H9 (cell line): Measurements from ENCODE around the gene EVC. TPM values are rescaled to one million over a fixed set of nuclear protein-coding genes. Genes with fewer than 3 reads are reported as not detected.

Experiments used
- DNase-seq: peaks from one replicate; pipeline ENCODE4 v3.0.0-alpha.2; 2017
- H2AFZ ChIP-seq: one replicate; pipeline ENCODE4 v1.6.1; 2013; ENCODE audit warnings: mild to moderate bottlenecking, low read length, control low read depth, moderate library complexity
- H2AK5ac ChIP-seq: 2 replicates; pipeline ENCODE4 v1.6.1; 2013; ENCODE audit warnings: low read length, control low read depth, mixed read lengths; ENCODE audit not compliant: insufficient read length
- H2BK120ac ChIP-seq: one replicate; pipeline ENCODE4 v1.6.1; 2013; ENCODE audit warnings: low read depth, mild to moderate bottlenecking, low read length, control low read depth, inconsistent platforms; ENCODE audit not compliant: poor library complexity, severe bottlenecking
- H2BK12ac ChIP-seq: 2 replicates; pipeline ENCODE4 v1.6.1; 2013; ENCODE audit warnings: low read length, control low read depth, mixed read lengths, low read depth; ENCODE audit not compliant: insufficient read length
- H2BK15ac ChIP-seq: 2 replicates; pipeline ENCODE4 v1.6.1; 2013; ENCODE audit warnings: low read depth, low read length, control low read depth
- H2BK20ac ChIP-seq: one replicate; pipeline ENCODE4 v1.6.1; 2013; ENCODE audit warnings: low read depth, mild to moderate bottlenecking, low read length, control low read depth, inconsistent platforms; ENCODE audit not compliant: poor library complexity, severe bottlenecking
- H2BK5ac ChIP-seq: 2 replicates; pipeline ENCODE4 v1.6.1; 2013; ENCODE audit warnings: low read length, control low read depth, mixed read lengths; ENCODE audit not compliant: insufficient read length
- H3K14ac ChIP-seq: 2 replicates; pipeline ENCODE4 v1.6.1; 2013; ENCODE audit warnings: low read length, control low read depth; ENCODE audit not compliant: insufficient read depth
- H3K18ac ChIP-seq: 2 replicates; pipeline ENCODE4 v1.6.1; 2013; ENCODE audit warnings: low read depth, mild to moderate bottlenecking, mixed read lengths, low read length, control low read depth; ENCODE audit not compliant: insufficient read length
- H3K23ac ChIP-seq: 2 replicates; pipeline ENCODE4 v1.6.1; 2013; ENCODE audit warnings: low read length, control low read depth, mixed read lengths, low read depth; ENCODE audit not compliant: insufficient read length
- H3K23me2 ChIP-seq: 2 replicates; pipeline ENCODE4 v1.6.1; 2013; ENCODE audit warnings: low read depth, mild to moderate bottlenecking, mixed read lengths, low read length, control low read depth; ENCODE audit not compliant: insufficient read length, poor library complexity, severe bottlenecking
- H3K27ac ChIP-seq: 2 replicates; pipeline ENCODE4 v1.5.1; 2013; ENCODE audit warnings: low read length, control low read depth, mixed read lengths, low read depth; ENCODE audit not compliant: insufficient read length
- H3K27me3 ChIP-seq: 2 replicates; pipeline ENCODE4 v1.6.1; 2013; ENCODE audit warnings: low read length, control low read depth, inconsistent platforms; ENCODE audit not compliant: insufficient read depth
- H3K4ac ChIP-seq: 2 replicates; pipeline ENCODE4 v1.6.1; 2013; ENCODE audit warnings: low read depth, mild to moderate bottlenecking, control low read depth, inconsistent platforms, low read length, moderate library complexity
- H3K4me1 ChIP-seq: 2 replicates; pipeline ENCODE4 v1.6.1; 2013; ENCODE audit warnings: low read length, control low read depth, inconsistent platforms; ENCODE audit not compliant: insufficient read depth
- H3K4me2 ChIP-seq: 2 replicates; pipeline ENCODE4 v1.6.1; 2013; ENCODE audit warnings: low read length, control low read depth, mixed read lengths; ENCODE audit not compliant: insufficient read length, insufficient read depth
- H3K56ac ChIP-seq: 2 replicates; pipeline ENCODE4 v1.6.1; 2013; ENCODE audit warnings: low read depth, mild to moderate bottlenecking, mixed read lengths, low read length, control low read depth; ENCODE audit not compliant: insufficient read length
- H3K79me1 ChIP-seq: 2 replicates; pipeline ENCODE4 v1.6.1; 2013; ENCODE audit warnings: low read depth, mild to moderate bottlenecking, moderate library complexity, low read length, control low read depth, inconsistent platforms; ENCODE audit not compliant: insufficient read depth, poor library complexity, severe bottlenecking
- H3K79me2 ChIP-seq: 2 replicates; pipeline ENCODE4 v1.6.1; 2013; ENCODE audit warnings: low read length, control low read depth, inconsistent platforms; ENCODE audit not compliant: insufficient read depth
- H3K9ac ChIP-seq: 2 replicates; pipeline ENCODE4 v1.6.1; 2013; ENCODE audit warnings: low read length, control low read depth, mixed read lengths; ENCODE audit not compliant: insufficient read length; ENCODE audit errors: extremely low read depth
- H3K9me3 ChIP-seq: one replicate; pipeline ENCODE4 v1.6.1; 2013; ENCODE audit warnings: low read depth, low read length, inconsistent platforms; ENCODE audit not compliant: control insufficient read depth
- H3T11ph ChIP-seq: one replicate; pipeline ENCODE4 v1.6.1; 2013; ENCODE audit warnings: mild to moderate bottlenecking, low read length, control low read depth, inconsistent platforms
- H4K20me1 ChIP-seq: one replicate; pipeline ENCODE4 v1.6.1; 2013; ENCODE audit not compliant: control insufficient read depth, insufficient read length, insufficient read depth
- H4K5ac ChIP-seq: 2 replicates; pipeline ENCODE4 v1.6.1; 2013; ENCODE audit warnings: low read depth, mild to moderate bottlenecking, mixed read lengths, low read length, control low read depth; ENCODE audit not compliant: insufficient read length
- H4K8ac ChIP-seq: replicated peaks from 2 replicates; pipeline ENCODE4 v1.6.1; 2013; ENCODE audit warnings: low read length, control low read depth, mixed read lengths, low read depth; ENCODE audit not compliant: insufficient read length
- H4K91ac ChIP-seq: 2 replicates; pipeline ENCODE4 v1.6.1; 2013; ENCODE audit warnings: low read depth, mild to moderate bottlenecking, moderate library complexity, mixed read lengths, low read length, control low read depth; ENCODE audit not compliant: insufficient read length
- H3K27ac Mint-ChIP-seq, 3 experiments: 2 replicates in 2 of 3; 3 replicates in 1 of 3; pipeline ENCODE4 v1.8.0; 2020 to 2021; ENCODE audit warnings: mixed read lengths in 3 of 3, mild to moderate bottlenecking in 1 of 3, moderate library complexity in 1 of 3
- H3K27me3 Mint-ChIP-seq: 2 replicates; pipeline ENCODE4 v1.8.0; 2021; ENCODE audit warnings: low read depth, mild to moderate bottlenecking, moderate library complexity, mixed read lengths
- H3K36me3 Mint-ChIP-seq, 3 experiments: 2 replicates in 2 of 3; 3 replicates in 1 of 3; pipeline ENCODE4 v1.8.0; 2020 to 2021; ENCODE audit warnings: low read depth in 3 of 3, mixed read lengths in 3 of 3; ENCODE audit not compliant: insufficient read depth in 1 of 3
- H3K4me1 Mint-ChIP-seq, 2 experiments: 2 replicates each; pipeline ENCODE4 v1.8.0; 2020; ENCODE audit warnings: mixed read lengths in 2 of 2
- H3K4me3 Mint-ChIP-seq, 2 experiments: 2 replicates in 1 of 2; 3 replicates in 1 of 2; pipeline ENCODE4 v1.8.0; 2020 to 2021; ENCODE audit warnings: mild to moderate bottlenecking in 2 of 2, mixed read lengths in 2 of 2, moderate library complexity in 1 of 2
- H3K9me3 Mint-ChIP-seq, 2 experiments: 2 replicates in 1 of 2; 3 replicates in 1 of 2; pipeline ENCODE4 v1.8.0; 2020; ENCODE audit warnings: mild to moderate bottlenecking in 2 of 2, mixed read lengths in 2 of 2, moderate library complexity in 1 of 2
- CTCF ChIP-seq: fragments of 200-600 bp; sonication (generic); conservative IDR thresholded peaks from 3 replicates; pipeline ENCODE4 v1.8.0; 2021; ENCODE audit warnings: antibody characterized with exemption, mild to moderate bottlenecking
- WGBS: extraction: QIAGEN DNeasy Blood & Tissue Kit; methylation state at CpG from one replicate; pipeline ENCODE4 v1.1.7; 2013; ENCODE audit warnings: missing lambda C conversion rate, low lambda C conversion rate, mixed read lengths; ENCODE audit not compliant: insufficient read length; ENCODE audit errors: extremely low coverage; 5-methylcytosine and 5-hydroxymethylcytosine counted together
- total RNA-seq: library from RNA; stranded (reverse); gene quantifications from 2 replicates; pipeline ENCODE4 v1.2.1, GENCODE V29; 2021

Gene EVC
- total RNA-seq, 1 experiment from 2014 or later, result 10.1 TPM

- H2BK15ac ChIP-seq, result no peak overlapping the region
- no peak overlapping the region for H3K9ac ChIP-seq
- H3K23ac ChIP-seq, result no peak overlapping the region
- no peaks in the 10 kb centered on the region for H4K20me1 ChIP-seq
- no peak overlapping the region for H2BK5ac ChIP-seq
- no peaks in the 10 kb centered on the region for H3K23me2 ChIP-seq
- H2AFZ ChIP-seq, result no peak overlapping the region
- no peak overlapping the region for H3K18ac ChIP-seq
- no peak overlapping the region for H3K4me3 Mint-ChIP-seq
- H2AK5ac ChIP-seq, result no peak overlapping the region
- H3K27ac Mint-ChIP-seq, result peak overlapping the region in 2 of 3 experiments; percentile 32 to 60; a peak in 2 of 7 replicates
- H3K79me2 ChIP-seq, result no peaks in the 10 kb centered on the region
- no peak overlapping the region for H3K56ac ChIP-seq
- no peak for TF ChIP-seq CTCF
- peaks cover 10% of the 10 kb centered on the region for H3K9me3 ChIP-seq
- peaks cover 1 to 2% of the 10 kb centered on the region in 2 experiments; a peak in 2 of 4 replicates for H3K4me1 Mint-ChIP-seq
- H2BK120ac ChIP-seq, result no peak overlapping the region
- no peak overlapping the region for H3T11ph ChIP-seq
- peaks cover 12 to 17% of the 10 kb centered on the region in 2 experiments for H3K9me3 Mint-ChIP-seq
- no peaks in the 10 kb centered on the region for H3K4me1 ChIP-seq
- H3K4me2 ChIP-seq, result no peak overlapping the region
- H3K79me1 ChIP-seq, result no peaks in the 10 kb centered on the region
- WGBS, result no CpG with 5 or more reads among the region's 8 CpGs
- H3K14ac ChIP-seq, result no peak overlapping the region; the same call in 1 of the 2 replicates
- no peak for DNase-seq
- no peak overlapping the region for H4K8ac ChIP-seq
- no peak overlapping the region for H2BK20ac ChIP-seq
- peaks cover 5% of the 10 kb centered on the region for H3K27me3 Mint-ChIP-seq
- no peak overlapping the region for H3K4ac ChIP-seq
- H3K27me3 ChIP-seq, result no peaks in the 10 kb centered on the region
- H3K27ac ChIP-seq, result no peak overlapping the region
- peaks cover 16 to 34% (median 29%) of the 10 kb centered on the region in 3 experiments for H3K36me3 Mint-ChIP-seq
- no peak overlapping the region for H2BK12ac ChIP-seq
- H4K5ac ChIP-seq, result no peak overlapping the region
- H4K91ac ChIP-seq, result no peak overlapping the region
These were observed 9.0 kb upstream of the EVC start for GRCh38 chr4:5701971-5702370.
